GM19043 (cell line): Measurements from ENCODE around the gene DNTTIP2.
"Not testable (repeated sequence)": the region's sequence is repeated elsewhere in the genome, so short reads cannot be mapped to it uniquely, and the experiment has no call there.

Source experiments
- ATAC-seq: cut with Tn5 transposase; IDR thresholded peaks from one replicate; pipeline ENCODE4 v1.9.1; 2021; ENCODE audit warnings: low read depth; ENCODE audit not compliant: unreplicated experiment

The DNTTIP2 gene

DNA sequence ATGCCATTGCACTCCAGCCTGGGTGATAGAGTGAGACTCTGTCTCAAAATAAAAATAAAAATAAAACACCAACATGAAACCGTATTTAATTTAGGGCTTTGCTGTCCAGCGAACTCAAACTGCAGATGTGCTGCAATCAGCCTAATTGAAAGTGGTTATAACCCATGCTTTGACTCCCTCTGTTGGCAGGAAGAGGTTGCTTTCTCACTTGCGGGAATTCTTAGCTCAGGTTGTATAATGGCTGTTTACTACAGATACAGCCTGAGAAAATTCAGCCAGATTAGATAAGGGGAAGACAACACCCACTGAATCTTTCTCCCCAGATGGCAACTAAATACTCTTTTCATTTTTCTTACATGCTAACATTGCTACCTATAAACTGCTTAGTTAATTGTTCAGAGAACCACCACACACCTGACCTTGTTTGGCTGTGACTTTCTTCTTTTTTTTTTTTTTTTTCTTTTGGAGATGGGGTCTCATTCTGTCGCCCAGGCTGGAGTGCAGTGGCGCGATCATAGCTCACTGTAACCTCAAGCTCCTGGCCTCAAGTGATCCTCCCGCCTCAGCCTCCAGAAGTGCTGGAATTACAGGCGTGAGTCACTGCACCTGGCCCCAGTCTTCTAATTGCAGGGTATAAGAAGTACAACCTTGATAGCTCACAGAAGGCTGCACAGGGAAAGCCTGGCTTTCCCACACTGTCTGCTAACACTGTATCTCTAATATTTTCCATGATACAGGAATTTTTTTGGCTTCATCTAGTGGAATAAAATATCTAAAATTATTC lies 34.6 kb downstream of the DNTTIP2 start:
- ATAC-seq, result no peak

DNA sequence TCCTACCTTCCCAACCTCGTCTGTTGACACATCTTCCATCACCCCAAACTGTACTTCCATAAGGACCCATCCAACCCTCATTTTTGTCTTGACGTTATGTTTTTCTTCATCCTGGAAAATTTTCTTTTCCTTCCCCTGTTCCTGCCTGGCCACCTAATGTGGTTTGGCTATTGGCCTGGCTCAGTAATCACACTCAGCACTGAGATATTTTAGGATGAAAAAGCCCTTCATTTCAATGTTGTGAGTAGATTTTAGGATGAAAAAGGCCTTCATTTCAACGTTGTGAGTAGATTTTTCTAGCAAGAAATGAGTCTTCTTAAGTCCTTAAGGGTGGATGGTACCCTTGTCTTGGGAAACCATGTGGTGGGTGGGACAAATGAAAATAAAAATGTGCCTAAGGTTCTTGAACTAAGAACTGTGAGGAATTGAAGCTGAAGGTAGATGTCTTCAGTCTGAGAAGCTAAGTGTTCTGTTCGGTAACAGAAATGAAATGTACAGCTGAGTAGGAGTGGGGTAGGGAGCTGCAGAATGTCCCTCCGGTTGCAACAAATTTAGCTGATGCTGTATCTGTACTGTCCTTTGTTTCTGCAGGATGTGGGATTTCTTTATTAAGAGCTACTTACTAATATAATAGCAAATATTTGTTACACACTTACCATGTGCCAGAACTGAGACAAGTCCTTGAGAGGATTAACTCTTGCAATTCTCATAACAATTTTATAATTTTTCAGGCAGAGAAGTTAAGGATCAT lies 36.1 kb downstream of the DNTTIP2 start:
- ATAC-seq, result no peak

DNA sequence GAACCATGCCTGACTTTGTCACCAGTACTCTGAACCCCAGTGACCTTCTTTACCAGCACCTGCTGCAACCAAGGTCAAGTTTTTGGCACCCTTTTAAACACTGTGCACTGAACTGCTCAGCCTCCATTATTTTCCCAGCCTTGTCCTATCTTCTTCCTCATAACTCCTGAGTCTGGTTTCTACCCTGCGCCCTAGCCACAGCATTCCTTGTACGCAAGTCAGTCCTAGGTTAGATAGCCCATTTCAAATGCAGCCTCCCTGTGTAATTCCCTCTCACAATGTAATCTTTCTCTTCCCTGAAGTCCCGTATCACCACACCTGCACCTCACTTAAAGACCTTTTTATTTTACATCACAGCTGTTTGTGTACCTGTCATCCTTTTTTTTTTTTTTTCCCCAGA lies 37.2 kb downstream of the DNTTIP2 start:
- no peak for ATAC-seq

DNA sequence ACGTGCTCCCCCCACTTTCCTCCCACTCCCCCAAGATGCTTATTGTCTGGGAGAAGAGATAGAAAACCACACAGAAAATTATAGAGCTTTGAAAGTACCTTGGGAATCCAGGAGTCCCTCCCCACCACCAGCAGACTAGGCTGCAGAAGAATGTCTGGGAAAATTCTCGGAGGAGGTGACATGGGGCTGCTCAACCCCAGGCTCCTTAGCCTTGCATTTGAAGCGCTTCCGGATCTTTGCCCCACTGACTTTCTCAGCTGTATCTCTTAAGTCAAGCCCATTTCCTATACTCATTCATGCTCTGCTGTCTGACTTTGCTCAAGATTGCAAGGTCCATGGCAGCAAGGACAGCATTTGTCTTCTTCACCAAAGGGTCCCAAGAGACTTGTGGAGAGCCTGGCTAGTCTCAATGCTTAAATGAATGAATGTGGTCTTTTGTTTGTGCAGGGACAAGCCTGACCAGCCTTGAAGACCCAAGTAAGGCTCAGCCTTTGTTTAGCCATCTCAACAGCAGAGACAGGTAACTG lies 38.0 kb downstream of the DNTTIP2 start:
- no peak for ATAC-seq

DNA sequence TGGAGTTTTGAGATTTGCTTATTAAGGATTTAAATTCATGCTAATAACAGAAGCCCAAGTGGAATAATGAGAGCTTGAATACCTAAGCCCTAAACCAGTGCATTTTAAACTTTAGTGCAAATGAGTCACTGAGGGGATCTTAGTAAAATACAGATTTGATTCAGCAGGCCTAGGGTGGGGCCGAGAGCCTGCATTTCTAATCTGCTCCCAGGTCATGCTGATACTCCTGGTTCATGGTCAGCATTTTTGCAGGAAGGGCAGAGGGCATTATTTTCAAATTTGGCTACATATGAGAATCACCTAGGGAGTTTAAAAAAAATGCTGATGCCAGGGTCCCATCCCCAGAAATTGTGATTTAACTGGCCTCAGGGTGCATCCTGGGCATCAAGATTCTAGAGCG lies 39.3 kb downstream of the DNTTIP2 start:
- no peak for ATAC-seq

DNA sequence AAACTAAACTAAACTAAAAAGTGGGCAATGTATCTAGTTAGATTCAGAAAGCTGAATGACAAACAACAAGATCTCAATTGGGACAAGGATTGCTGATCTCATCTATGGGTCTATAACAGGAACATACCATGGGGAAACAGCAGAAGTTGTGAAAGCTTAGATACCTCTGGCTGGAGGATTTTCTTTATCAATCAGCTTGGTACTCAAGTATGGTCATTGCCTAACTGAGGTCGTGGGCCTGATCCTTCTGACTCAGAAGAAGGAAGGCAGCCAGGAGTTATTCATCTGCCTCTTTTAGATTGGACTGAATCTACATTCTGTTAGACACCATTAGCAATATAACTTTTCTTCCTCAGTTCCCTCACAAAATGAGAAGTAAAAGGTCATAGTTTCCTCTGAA lies 39.7 kb downstream of the DNTTIP2 start:
- no peak for ATAC-seq

DNA sequence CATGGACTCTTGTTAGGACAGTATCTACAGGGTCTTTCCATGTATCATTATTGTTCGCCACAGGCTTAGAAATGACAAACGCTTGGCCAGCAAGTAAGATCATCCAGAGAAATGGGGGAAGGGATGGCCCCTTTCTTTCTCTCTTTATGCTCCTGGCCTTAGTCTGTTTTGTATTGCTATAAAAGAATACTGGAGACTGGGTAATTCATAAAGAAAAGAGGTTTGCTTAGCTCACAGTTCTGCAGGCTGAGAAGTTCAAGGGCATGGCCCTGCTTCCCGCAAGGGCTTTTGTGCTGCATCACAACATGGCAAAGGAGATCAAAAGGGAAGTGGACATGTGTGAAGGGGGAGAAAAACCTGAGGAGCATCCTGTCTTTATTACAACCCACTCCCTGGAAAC lies 41.0 kb downstream of the DNTTIP2 start:
- ATAC-seq, result no peak

DNA sequence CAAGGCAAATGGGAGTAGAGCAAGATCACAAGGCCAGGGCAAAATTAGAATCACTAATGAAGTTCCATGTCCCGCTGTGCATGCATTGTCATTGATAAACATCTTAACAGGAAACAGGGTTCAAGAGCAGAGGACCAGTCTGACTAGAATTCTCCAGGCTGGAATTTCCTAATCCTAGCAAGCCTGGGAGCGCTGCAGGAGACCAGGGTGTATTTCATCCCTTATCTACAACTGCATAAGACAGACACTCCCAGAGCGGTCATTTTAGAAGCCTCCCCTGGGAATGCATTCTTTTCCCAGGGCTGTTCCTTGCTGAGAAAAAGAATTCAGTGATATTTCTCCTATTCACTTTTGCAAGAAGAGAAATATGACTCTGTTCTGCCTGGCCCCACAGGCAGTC lies 45.7 kb downstream of the DNTTIP2 start:
- ATAC-seq, result not testable (repeated sequence)

DNA sequence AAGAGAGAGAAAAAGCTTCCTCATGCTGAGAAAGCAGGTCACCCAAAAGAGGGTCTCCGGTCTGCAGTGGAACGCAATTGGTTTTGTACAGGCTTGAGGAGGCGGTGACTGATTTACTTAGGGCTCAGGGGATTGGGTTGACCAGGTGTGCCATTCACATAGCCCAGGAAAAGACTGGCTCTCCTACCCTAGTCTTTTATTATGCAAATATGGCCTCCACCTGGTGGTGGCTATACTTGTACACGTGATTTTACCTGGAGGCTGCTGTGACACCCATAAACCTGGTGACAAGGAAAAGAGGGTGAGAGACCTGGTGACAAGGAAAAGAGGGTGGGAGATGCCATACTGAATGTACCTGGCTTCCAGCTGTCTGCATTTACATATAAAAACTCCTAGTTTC lies 49.9 kb downstream of the DNTTIP2 start:
- no peak for ATAC-seq

DNA sequence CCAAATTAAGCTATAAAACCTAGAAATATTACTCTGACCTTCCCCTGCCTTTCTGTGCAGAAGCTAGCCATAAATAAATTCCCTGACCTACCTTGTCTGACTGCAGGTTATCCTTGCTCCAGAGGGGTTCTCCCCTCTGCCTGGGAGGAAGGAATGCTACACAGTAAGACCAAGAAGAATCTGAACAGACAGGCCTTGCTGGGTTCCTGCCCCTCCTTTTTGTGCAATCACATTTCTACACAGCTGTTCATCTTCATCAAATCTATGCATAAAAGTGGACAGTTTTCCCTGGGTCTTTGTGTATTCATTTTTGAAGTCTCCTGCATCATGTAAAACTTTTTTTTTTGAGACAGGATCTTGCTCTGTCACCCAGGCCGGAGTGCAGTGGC lies 50.6 kb downstream of the DNTTIP2 start:
- no peak for ATAC-seq

DNA sequence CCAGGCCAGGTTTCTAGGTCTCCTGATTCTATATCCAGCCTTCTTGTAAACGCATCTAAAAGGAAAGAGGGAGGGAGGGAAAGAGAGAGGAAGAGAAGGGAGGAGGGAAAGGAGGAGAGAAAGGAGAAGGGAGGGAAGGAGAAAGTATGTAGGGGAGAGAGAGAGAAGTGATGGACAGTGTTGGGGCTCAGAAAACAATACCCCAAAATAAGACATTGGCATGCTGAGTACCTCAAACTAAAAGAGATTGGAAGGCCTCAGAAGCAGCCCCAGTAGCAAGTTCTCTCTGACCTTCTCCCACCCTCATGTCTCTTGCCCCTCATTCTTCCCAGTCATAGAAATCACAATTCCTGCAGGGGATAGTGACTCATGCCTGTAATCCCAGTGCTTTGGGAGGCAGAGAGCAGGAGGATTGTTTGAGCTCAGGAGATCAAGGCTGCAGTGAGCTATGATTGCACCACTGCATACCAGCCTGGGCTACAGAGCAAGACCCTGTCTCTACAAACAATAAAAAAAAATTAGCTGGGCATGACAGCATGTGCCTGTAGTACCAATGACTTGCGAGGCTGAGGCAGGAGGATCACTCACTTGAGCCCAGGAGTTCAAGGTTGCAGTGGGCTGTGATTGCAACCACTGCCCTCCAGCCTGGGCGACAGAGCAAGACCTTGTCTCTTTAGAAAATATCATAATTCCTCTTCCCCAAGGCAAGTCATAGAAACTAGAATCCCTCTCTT lies 51.2 kb downstream of the DNTTIP2 start:
- ATAC-seq, result no peak

DNA sequence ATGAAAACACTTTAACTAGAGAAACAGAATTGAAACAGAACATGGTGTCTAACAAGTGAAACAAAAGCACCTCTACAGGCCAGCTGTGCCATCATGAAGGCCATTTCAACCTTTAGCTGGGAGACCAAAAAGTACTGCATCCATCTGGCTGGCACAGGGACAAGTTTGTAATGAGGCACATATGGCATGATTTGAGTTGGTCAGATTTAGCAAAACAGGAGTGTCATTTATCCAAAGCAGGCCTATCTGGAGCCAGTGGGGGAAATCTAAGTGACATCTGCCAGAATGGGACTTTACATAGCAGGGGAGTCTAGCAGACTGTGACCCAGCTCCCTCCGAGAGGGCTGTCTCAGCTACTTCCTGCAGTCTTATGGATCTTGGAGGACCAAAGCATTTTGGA lies 51.9 kb downstream of the DNTTIP2 start:
- no peak for ATAC-seq

DNA sequence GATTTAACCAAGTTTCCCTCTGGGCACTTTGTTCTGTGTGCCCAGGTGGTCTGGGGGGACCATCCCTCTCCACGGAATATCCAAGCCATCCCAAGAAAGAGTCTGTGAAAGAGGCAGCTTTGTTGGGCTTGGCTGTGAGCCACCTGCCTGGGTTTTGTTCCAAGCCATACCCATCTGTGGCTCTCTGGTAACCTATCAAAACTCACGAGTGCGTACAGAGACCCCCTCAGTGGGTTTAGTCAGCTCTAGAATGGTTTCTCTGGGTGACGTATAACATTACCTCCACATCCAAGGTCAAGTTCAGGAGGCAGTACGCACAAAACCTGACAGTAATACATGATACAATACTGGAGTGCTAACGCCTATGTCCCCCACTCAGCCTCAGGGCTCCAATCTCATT lies 54.2 kb downstream of the DNTTIP2 start:
- ATAC-seq, result no peak

DNA sequence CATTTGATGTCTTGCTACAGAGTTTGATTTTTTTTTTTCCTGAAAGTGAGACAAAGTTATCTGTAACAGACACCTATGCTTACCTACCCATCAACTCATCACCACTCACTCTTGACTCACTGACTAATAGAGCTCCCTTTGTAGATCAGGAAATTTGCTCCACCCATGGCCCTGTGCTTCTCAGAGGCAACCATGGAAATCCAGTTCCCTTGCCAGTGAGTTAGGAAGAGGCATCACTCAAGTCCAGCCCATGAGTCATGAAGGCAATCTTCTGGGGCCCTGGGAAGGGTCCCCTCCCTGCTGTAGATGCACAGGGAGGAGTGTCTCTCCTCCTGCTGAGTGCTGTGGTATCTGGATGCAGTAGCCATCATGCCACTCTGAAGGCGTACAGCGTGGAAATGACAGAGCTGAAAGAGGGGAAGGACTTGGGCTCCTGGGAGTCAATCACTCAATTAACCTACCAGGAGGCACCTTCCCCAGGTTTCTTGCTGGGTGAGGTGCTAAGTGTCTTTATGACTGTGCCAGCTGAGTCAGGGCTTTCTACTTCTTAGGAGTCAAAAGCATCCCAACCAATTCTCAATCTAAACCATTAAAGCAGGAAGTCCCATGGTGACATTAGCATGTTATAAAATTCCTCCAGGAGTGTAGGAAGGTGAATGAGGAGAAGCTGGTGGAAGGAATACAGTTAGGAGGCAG lies 56.1 kb downstream of the DNTTIP2 start:
- ATAC-seq, result no peak

DNA sequence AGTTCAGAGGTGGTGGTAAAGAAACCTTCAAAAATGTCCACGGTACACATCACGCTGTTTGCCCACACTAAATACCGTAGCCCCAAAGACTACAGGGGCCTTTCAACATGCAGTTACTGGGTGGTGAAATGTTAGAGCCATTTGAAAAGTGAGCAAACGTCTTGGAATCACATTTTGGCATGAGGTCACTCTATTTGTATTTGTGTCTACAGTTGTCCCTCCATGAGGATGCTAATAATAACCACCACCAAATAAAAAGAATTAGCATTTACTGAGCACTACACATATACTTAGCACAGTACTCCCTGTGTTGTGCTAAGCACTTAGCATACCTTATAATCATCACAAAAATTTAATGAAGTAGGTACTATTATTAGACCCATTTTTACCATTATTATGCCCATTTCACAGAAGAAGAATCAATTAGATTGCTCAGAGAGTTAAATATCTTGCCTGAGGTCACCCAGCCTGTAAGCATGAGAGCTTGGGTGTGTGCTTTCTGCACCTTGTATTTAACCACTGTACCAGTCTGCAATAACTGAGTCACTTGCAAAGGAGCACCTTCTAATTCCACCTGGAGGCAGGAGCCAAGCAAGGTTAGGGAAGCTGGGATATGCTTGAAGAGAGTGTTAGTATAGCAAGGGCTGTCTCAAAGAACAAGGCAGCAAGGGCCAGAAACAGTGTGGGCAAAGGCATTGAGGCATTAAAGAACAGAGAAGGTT lies 57.4 kb downstream of the DNTTIP2 start:
- no peak for ATAC-seq

DNA sequence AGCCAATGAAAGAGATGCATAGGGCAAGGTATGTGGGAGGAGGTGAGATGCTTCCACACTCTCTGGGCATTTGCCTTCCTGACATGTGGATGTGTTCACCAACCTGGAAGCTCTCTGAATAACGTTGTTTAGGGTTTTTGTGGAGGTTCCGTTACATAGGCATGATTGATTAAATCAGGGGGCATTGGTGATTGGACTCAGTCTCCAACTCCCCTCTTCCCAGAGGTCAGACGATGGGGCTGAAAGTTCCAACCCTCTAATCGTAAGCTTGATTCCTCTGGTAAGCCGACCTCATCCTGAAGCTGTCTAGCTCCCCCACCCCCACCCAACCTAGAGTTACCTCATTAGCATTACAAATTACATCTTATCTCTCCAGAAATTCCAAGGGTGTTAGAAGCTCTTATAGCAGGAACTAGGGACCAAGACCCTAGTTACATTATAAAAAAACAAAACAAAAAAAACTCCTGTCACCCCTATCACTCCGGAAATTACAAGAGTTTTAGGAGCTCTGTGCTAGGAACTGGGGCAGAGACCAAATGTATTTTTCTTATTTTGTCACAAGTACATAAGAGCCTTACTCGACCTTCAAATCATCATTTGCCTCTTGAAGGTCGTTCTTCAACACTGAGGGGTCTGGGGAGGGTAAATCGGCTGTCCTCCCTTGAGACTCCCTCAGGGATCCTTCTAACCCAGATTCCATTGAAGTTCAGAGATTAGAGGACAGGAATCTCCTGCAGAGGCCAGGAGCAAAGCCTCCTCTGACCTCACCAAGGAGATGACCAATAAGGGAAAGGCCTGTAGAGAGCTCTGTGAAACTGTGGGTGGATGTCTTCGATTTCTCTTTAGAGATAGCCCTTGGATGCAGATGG lies 58.2 kb downstream of the DNTTIP2 start:
- no peak for ATAC-seq

DNA sequence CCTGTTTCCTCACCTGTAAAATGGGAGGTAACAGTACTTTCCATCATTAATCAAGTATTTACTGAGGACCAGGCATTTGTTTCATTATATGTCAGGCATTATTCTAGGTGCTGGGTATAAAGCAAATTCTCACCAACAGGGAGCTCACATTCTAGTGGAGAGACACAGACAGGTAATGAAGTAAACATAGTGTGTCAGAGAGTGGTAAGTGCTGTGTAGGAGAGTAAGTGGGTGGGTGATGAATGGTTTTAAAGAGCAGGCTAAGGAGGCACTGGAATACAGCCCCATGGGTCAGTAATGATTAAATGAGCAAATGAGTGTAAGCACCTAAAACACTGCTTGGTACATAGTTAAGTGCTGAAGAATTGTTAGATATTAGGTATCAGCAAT lies 60.4 kb downstream of the DNTTIP2 start:
- ATAC-seq, result no peak

DNA sequence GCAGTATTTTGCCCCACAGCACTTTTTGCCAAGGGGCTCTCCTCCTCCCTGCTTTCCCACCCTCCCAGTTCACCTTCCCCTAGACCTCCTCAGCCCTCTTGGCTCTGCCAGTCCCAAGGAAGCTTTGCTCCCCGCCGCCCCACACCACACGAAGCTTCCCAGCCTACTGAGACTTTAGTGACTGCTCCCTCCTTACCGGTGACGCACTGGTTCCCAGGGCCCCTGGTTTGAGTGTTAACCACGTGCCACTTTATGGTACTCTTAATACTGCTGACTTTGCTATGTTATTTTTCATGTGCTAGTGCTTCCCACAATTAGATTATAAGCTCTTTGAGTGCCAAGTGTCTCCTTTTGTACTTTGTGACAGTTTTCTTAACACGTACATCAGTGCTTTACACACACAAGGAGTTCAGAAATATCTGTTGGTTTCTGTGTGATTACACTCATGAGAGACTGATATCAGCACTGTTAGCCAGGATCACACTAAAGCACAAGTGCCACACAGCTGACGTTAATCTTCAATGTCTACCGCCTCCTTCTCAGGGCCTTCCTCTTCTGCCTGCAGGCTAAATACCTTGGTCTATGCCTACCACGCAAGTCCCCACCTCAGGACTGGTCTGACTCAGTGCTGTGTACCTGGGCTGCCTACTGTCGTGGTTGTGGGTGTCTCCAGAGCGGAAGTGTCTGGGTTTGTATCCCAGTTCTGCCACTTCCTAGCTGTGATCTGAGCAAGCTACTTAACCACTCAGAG lies 61.0 kb downstream of the DNTTIP2 start:
- ATAC-seq, result no peak
